Natural killer cell treated with Interleukin-12 subunit alpha and Interleukin-12 subunit beta and Interleukin-15 and Interleukin-18, amount 100 ng/mL, for 72 hours (primary cell): Measurements from ENCODE around the gene HLCS. TPM values are rescaled to one million over a fixed set of nuclear protein-coding genes. Genes with fewer than 3 reads are reported as not detected.

Experiments used
- ATAC-seq, 2 donors: fragments of 150-1000 bp; cut with Tn5 transposase in 1 of 2; sonication (Bioruptor Pico), chemical (Tn5 transposase) in 1 of 2; 2 replicates each; pipeline ENCODE4 v1.10.0; 2021
- DNase-seq: peaks from one replicate; pipeline ENCODE4 v3.0.0; 2022; ENCODE audit warnings: low spot score
- H3K27ac Mint-ChIP-seq, 2 donors: 1 replicate in 1 of 2; 2 replicates in 1 of 2; pipeline ENCODE4 v1.8.0; 2022; ENCODE audit warnings: mixed read lengths in 2 of 2, mild to moderate bottlenecking in 1 of 2, moderate library complexity in 1 of 2
- H3K27me3 Mint-ChIP-seq, 2 donors: 1 replicate in 1 of 2; 2 replicates in 1 of 2; pipeline ENCODE4 v1.8.0; 2022; ENCODE audit warnings: mixed read lengths in 2 of 2
- H3K36me3 Mint-ChIP-seq: one replicate; pipeline ENCODE4 v1.8.0; 2022; ENCODE audit warnings: mixed read lengths
- H3K4me1 Mint-ChIP-seq, 2 donors: 1 replicate in 1 of 2; 2 replicates in 1 of 2; pipeline ENCODE4 v1.8.0; 2022; ENCODE audit warnings: low read depth in 2 of 2, mixed read lengths in 2 of 2, mild to moderate bottlenecking in 1 of 2
- H3K4me3 Mint-ChIP-seq: one replicate; pipeline ENCODE4 v1.8.0; 2022; ENCODE audit warnings: mixed read lengths
- H3K9me3 Mint-ChIP-seq: 2 replicates; pipeline ENCODE4 v1.8.0; 2022; ENCODE audit warnings: mixed read lengths
- total RNA-seq, 2 donors: library from RNA; stranded (reverse); gene quantifications; one replicate each; pipeline ENCODE4 v1.2.3, GENCODE V29; 2022

Gene HLCS
- total RNA-seq, 2 donors from 2014 or later = 16.1 to 30.7 TPM

DNA sequence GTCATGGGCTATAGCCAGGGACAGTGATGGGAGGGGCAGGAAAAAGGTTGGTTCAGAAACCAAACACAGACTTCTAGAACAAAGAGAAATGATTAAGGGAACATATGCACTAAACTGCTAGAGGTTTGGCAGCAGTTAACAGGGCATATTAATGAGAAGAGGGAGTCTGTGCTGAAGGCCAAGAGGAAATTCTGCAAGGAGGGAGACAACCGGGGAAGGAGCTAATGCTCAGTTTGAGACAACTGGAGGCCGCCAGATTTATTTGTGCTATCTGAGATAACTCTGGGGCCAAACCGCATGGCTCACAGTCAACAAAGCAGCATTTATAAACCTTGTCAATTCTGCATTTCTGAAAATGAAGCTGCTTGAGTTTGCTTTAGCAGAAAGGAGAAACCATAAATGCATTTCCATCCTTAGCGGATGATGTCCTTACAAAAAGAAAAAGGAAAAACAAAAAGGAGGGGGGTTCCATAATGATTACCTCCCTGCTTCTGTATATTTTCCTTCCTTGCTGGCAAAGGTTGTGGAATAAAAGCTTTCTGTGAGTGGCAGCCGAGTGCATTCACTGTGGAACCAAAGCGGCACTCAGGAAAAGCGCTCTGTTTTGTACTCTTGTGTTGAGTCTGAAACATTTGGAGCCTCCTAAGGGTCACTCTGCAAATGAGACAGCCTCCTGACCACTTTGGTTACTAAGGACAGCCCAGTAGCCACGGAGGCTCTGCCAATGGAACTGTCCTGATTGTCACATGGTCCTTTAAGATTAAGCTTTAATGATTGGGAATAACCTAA, 197.2 kb downstream of the HLCS start:
- no peak overlapping the region for H3K27ac Mint-ChIP-seq
- ATAC-seq = no peak
- no peak for DNase-seq
- H3K4me1 Mint-ChIP-seq = no peaks in the 10 kb centered on the region
- no peaks in the 10 kb centered on the region for H3K9me3 Mint-ChIP-seq
- H3K27me3 Mint-ChIP-seq = no peaks in the 10 kb centered on the region
- H3K4me3 Mint-ChIP-seq = no peak overlapping the region
- H3K36me3 Mint-ChIP-seq = no peaks in the 10 kb centered on the region

GRCh38 chr21:36768496-36768895, 198.0 kb downstream of the HLCS start:
- Mint-ChIP-seq H3K4me1 (no peaks in the 10 kb centered on the region), H3K4me3 (no peak overlapping the region), H3K36me3 (no peaks in the 10 kb centered on the region), H3K27ac (no peak overlapping the region), H3K27me3 (no peaks in the 10 kb centered on the region), H3K9me3 (no peaks in the 10 kb centered on the region)
- ATAC-seq (no peak), DNase-seq (no peak)

DNA sequence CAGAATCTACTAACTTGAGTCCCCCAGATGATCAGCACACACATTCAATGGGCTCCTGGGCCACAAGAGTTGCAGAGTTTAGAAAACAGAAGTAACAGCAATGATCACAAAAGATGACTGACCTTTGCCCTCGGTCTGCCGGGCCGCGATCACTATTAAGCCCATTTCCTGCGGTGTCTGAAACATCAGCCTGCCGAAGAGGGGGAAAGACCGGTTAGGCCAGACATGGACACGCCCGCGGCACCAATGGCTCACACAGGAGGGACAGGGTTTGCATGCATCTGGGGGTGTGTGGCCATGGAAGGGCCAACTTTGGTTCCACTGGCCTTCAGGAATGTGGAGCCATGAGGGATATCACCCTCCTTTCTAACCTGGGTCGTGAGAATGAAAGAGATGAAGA, 199.4 kb downstream of the HLCS start:
- no peak for DNase-seq
- no peaks in the 10 kb centered on the region for H3K9me3 Mint-ChIP-seq

DNA sequence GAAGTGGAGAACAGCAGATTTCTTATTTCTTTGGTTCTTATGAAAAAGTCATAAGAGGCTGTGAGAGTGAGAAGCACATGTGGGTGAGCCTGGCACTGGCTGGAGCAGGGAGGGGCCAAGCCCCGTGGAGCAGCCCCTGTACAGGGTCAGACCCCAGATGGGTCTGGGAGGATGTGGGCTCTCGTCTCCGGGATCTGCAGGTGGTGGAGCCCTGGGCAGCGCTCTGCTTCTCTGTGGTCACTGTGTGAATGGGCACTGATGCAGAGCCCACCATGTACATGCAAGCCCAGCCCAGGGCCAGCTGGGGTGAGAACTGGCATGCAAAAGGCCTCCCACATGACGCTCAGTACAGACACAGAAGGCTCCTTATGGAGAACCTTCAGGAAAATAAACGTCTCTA, 200.0 kb downstream of the HLCS start:
- Mint-ChIP-seq H3K27ac (no peak overlapping the region), H3K36me3 (no peaks in the 10 kb centered on the region), H3K9me3 (no peaks in the 10 kb centered on the region), H3K4me3 (no peak overlapping the region), H3K4me1 (no peaks in the 10 kb centered on the region), H3K27me3 (no peaks in the 10 kb centered on the region)
- DNase-seq (no peak), ATAC-seq (no peak)

More for the DNA sequence above, 199.4 kb downstream of the HLCS start:
- H3K4me1 Mint-ChIP-seq = no peaks in the 10 kb centered on the region
- no peaks in the 10 kb centered on the region for H3K36me3 Mint-ChIP-seq
- no peak overlapping the region for H3K27ac Mint-ChIP-seq
- no peak for ATAC-seq
- H3K27me3 Mint-ChIP-seq = no peaks in the 10 kb centered on the region
- no peak overlapping the region for H3K4me3 Mint-ChIP-seq

DNA sequence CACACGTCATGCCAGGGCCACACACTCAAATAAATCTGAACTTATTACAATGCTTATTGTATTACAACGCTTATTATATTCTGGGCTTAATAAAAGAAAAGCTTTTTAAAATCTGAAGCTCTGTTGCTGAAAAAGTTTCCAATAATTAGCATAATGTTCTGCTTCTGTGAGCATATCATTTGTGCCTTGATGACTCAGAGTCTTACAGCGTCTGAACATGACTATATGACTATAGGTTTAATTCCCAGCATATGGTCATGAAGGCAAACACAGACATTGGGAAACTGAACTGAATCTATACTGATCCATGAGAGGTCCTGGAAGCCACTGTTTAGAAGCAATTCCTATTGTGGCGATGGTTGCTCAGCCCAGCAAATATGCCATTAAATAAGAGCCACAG, 201.2 kb downstream of the HLCS start:
- H3K27me3 Mint-ChIP-seq = no peaks in the 10 kb centered on the region
- H3K4me3 Mint-ChIP-seq = no peak overlapping the region
- no peak for ATAC-seq
- no peaks in the 10 kb centered on the region for H3K36me3 Mint-ChIP-seq
- no peaks in the 10 kb centered on the region for H3K4me1 Mint-ChIP-seq
- H3K27ac Mint-ChIP-seq = no peak overlapping the region
- no peak for DNase-seq
- no peaks in the 10 kb centered on the region for H3K9me3 Mint-ChIP-seq

- Mint-ChIP-seq H3K27ac (no peak overlapping the region), H3K27me3 (no peaks in the 10 kb centered on the region), H3K4me1 (no peaks in the 10 kb centered on the region), H3K4me3 (no peak overlapping the region), H3K9me3 (no peaks in the 10 kb centered on the region), H3K36me3 (no peaks in the 10 kb centered on the region)
- no peak for DNase-seq
- ATAC-seq = no peak
Observed at GRCh38 chr21:36763305-36763704, 203.2 kb downstream of the HLCS start.

DNA sequence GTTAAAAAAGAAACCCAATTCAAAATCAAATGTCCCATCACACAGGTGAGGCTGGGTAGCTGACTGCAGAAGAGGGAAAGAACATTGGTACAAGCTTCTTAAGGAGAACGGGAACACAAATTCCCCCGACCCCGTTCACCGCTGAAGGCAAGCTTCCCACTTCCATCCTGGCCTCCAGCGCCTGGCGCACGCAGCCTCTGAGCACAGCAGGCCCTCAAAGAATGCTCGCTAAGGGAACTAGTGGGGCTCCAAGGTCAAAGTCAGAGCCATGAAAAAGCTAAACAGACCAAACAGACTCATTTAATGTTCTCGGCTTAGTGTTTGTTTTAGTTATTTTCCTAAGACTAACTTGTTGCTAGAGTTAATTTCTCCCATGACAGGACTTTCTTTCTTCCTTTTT, 203.8 kb downstream of the HLCS start:
- H3K27ac Mint-ChIP-seq = no peak overlapping the region
- no peak overlapping the region for H3K4me3 Mint-ChIP-seq
- no peaks in the 10 kb centered on the region for H3K4me1 Mint-ChIP-seq
- ATAC-seq (no peak), DNase-seq (no peak)
- no peaks in the 10 kb centered on the region for H3K36me3 Mint-ChIP-seq
- no peaks in the 10 kb centered on the region for H3K27me3 Mint-ChIP-seq
- H3K9me3 Mint-ChIP-seq = no peaks in the 10 kb centered on the region

DNA sequence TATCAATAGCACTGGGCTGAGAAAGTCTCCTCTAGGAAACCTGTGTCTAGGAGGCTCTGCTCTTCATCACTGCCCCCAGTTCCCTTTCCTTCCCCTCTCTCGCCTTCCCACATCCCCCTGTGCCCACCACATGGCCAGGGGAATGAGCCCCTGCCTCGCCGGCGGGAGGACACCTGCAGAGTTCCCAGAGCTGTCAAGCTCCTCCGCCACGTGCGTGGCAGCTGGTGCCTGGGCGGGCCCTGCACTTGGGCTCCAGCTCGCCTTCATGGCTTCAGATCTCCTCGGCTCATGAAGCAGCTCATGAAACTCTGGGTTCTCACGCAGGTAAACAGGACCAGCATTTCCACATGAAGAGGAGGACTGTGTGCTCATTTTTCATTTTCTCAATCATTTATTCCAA, 204.8 kb downstream of the HLCS start:
- H3K4me1 Mint-ChIP-seq = no peaks in the 10 kb centered on the region
- no peak overlapping the region for H3K27ac Mint-ChIP-seq
- no peak overlapping the region for H3K4me3 Mint-ChIP-seq
- no peak for DNase-seq
- no peak for ATAC-seq
- H3K9me3 Mint-ChIP-seq = no peaks in the 10 kb centered on the region
- H3K27me3 Mint-ChIP-seq = no peaks in the 10 kb centered on the region
- no peaks in the 10 kb centered on the region for H3K36me3 Mint-ChIP-seq

DNA sequence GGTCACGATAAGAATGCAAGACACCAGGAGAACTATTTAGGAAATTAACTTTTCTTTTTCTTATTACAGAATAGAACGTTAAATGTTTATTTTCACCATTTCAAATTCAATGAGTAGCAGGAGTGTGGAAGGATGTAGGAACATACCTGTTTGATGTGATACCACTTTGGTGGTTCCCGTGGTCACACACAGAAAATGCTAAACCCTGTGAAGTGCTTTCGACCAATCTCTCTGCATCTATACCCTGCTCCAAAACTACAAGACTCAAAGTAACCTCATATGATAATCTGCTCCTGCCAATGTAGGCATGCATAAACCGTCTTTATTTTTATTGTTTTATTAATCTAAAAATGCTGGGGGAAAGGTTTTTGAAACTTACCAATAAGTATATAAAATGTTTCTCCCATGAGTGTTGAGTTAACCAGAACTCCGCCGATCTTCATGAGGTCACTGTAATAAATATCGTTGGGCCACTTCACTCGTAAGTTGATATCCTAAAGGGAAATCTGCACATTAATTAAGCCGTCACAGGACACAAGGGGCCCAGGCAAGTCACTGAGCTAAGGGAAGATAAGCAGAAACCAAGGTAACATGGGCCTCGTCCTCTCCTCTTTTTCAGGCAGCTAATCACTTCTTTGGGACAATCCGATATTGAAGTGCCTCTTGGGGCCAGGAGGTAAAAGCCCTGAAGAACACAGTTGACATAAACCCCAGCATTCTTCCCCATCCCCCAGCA, 207.0 kb downstream of the HLCS start:
- Mint-ChIP-seq H3K27ac (no peak overlapping the region), H3K4me1 (no peaks in the 10 kb centered on the region), H3K9me3 (no peaks in the 10 kb centered on the region), H3K27me3 (no peaks in the 10 kb centered on the region), H3K4me3 (no peak overlapping the region), H3K36me3 (peaks cover 5% of the 10 kb centered on the region)
- ATAC-seq (no peak), DNase-seq (no peak)

- Mint-ChIP-seq H3K9me3 (no peaks in the 10 kb centered on the region), H3K4me1 (no peaks in the 10 kb centered on the region), H3K36me3 (peaks cover 14% of the 10 kb centered on the region), H3K27ac (no peak overlapping the region), H3K27me3 (no peaks in the 10 kb centered on the region), H3K4me3 (no peak overlapping the region)
- DNase-seq (no peak), ATAC-seq (no peak)
Observed at GRCh38 chr21:36757196-36757595, 209.3 kb downstream of the HLCS start.

DNA sequence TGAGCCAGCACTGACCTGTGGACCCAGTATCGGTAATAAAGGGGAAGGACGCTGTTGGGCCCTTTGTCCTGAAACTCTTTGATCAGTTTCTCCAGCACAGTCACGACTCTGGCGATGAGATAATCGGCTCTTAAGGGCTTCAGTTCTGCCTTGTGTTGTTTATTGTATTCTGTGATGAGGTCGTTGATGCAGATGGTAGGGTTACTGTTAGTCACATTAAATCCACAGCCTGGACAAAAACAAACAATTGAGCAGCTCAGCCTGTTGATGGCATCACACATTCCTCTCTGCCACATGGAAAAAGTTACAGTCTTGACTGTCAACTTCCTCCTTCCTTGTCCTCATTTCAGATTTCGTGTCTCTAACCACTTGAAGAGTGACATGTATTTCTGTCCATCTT, 209.9 kb downstream of the HLCS start:
- no peaks in the 10 kb centered on the region for H3K4me1 Mint-ChIP-seq
- H3K4me3 Mint-ChIP-seq = no peak overlapping the region
- H3K27ac Mint-ChIP-seq = no peak overlapping the region
- no peaks in the 10 kb centered on the region for H3K9me3 Mint-ChIP-seq
- H3K27me3 Mint-ChIP-seq = no peaks in the 10 kb centered on the region
- no peak for DNase-seq
- peaks cover 14% of the 10 kb centered on the region for H3K36me3 Mint-ChIP-seq
- ATAC-seq = no peak

- Mint-ChIP-seq H3K27ac (no peak overlapping the region), H3K36me3 (peaks cover 14% of the 10 kb centered on the region), H3K9me3 (no peaks in the 10 kb centered on the region), H3K4me3 (no peak overlapping the region), H3K4me1 (no peaks in the 10 kb centered on the region), H3K27me3 (peaks cover under 1 to 1% of the 10 kb centered on the region in 2 donors)
- no peak for ATAC-seq
- DNase-seq = no peak
Observed at GRCh38 chr21:36754241-36754898, 212.1 kb downstream of the HLCS start.

GRCh38 chr21:36753556-36753955, 212.9 kb downstream of the HLCS start:
- DNase-seq = no peak
- H3K4me1 Mint-ChIP-seq = peaks cover 0 to 2% of the 10 kb centered on the region in 2 donors
- no peak for ATAC-seq
- peaks cover 18% of the 10 kb centered on the region for H3K36me3 Mint-ChIP-seq
- H3K4me3 Mint-ChIP-seq = no peak overlapping the region
- peaks cover 6 to 10% of the 10 kb centered on the region in 2 donors for H3K27me3 Mint-ChIP-seq
- no peaks in the 10 kb centered on the region for H3K9me3 Mint-ChIP-seq
- no peak overlapping the region for H3K27ac Mint-ChIP-seq

DNA sequence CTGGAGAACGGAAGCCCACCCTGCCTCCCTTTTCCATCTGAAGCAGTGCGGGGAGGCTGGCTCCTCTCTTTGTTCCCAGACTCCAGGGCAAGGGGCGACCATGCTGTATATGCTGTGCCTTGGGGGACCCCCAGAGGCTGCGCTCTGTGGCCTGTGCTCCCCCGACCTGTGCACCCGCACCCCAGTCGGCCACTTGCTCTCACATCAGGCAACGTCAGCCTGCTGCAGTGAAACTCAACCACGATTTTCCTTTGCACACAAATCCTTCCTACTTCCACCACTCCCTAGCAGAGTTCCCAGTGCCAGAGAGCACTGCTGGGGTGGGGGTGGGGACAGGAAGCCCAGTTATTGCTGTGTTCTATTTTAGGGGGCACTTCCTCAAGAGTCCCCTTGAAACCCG, 215.1 kb downstream of the HLCS start:
- Mint-ChIP-seq H3K4me1 (peaks cover 8 to 10% of the 10 kb centered on the region in 2 donors), H3K27ac (no peak overlapping the region), H3K4me3 (no peak overlapping the region), H3K27me3 (peaks cover 18 to 24% of the 10 kb centered on the region in 2 donors), H3K9me3 (no peaks in the 10 kb centered on the region), H3K36me3 (peaks cover 20% of the 10 kb centered on the region)
- no peak for DNase-seq
- no peak for ATAC-seq
